Vagina (tissue), 2 donors: ENCODE data around the gene SDR9C7. TPM values are rescaled to one million over a fixed set of nuclear protein-coding genes. Genes with fewer than 3 reads are reported as not detected.
"Not testable (repeated sequence)": the region's sequence is repeated elsewhere in the genome, so short reads cannot be mapped to it uniquely, and the experiment has no call there.

Source experiments
- DNase-seq, 2 donors: peaks; one replicate each; pipeline ENCODE4 v3.0.0-alpha.2; 2017; ENCODE audit errors: extremely low spot score in 2 of 2
- H3K27ac ChIP-seq: fragments of 200-600 bp; sonication (generic); one replicate; pipeline ENCODE4 v1.5.1; 2019
- H3K27me3 ChIP-seq: fragments of 200-600 bp; sonication (generic); one replicate; pipeline ENCODE4 v1.5.1; 2019
- H3K36me3 ChIP-seq, 2 donors: fragments of 200-600 bp; sonication (generic); one replicate each; pipeline ENCODE4 v1.5.1; 2017 to 2019
- H3K4me1 ChIP-seq: fragments of 200-600 bp; sonication (generic); one replicate; pipeline ENCODE4 v1.5.1; 2019
- H3K4me3 ChIP-seq, 2 donors: fragments of 200-600 bp; sonication (generic); 1 replicate in 1 of 2; 2 replicates in 1 of 2; pipeline ENCODE4 v1.5.1; 2016 to 2019
- H3K9me3 ChIP-seq: fragments of 200-600 bp; sonication (generic); one replicate; pipeline ENCODE4 v1.5.1; 2019
- CTCF ChIP-seq, 3 experiments: fragments of 450-650 bp in 2 of 3; fragments of 200-600 bp in 1 of 3; sonication (generic) in 1 of 3; IDR thresholded peaks; one replicate each; pipeline ENCODE4 v1.5.1; 2017 to 2019; ENCODE audit warnings: antibody characterized with exemption in 3 of 3, mild to moderate bottlenecking in 2 of 3, moderate library complexity in 2 of 3
- POLR2A ChIP-seq, 2 donors: fragments of 450-650 bp; IDR thresholded peaks; one replicate each; pipeline ENCODE4 v1.6.1; 2017; ENCODE audit warnings: antibody characterized with exemption in 2 of 2, mild to moderate bottlenecking in 2 of 2, moderate library complexity in 2 of 2
- POLR2AphosphoS5 ChIP-seq, 2 donors: sonication (generic); formaldehyde crosslinking; IDR thresholded peaks; one replicate each; pipeline ENCODE4 v1.9.0; 2017; ENCODE audit warnings: antibody characterized with exemption in 2 of 2, mild to moderate bottlenecking in 2 of 2, low read depth in 1 of 2; ENCODE audit not compliant: insufficient read depth in 1 of 2
- intact Hi-C: fragments of 100-400 bp; cut with DNase I; formaldehyde crosslinking; loops from one replicate; pipeline ENCODE4 v1.15.1; 2023
- total RNA-seq: library from RNA; depleted of rRNA; stranded (reverse); fragments of >200 nt; gene quantifications from one replicate; pipeline ENCODE4 v1.2.3, GENCODE V29; 2016

SDR9C7 gene
- total RNA-seq, 1 donor from 2014 or later = 11.0 TPM

GRCh38 chr12:56916296-56916995 is 17.8 kb downstream of the SDR9C7 start:
- H3K27me3 ChIP-seq = no peaks in the 10 kb centered on the region
- H3K4me1 ChIP-seq = no peaks in the 10 kb centered on the region
- no peak overlapping the region for H3K27ac ChIP-seq
- no peaks in the 10 kb centered on the region for H3K9me3 ChIP-seq
- H3K36me3 ChIP-seq = no peaks in the 10 kb centered on the region
- TF ChIP-seq POLR2AphosphoS5 (IDR thresholded peaks at IDR 0.05; ENCODE audit: insufficient read depth in 1 of 2, low read depth in 1 of 2) (no peak), CTCF (IDR thresholded peaks at IDR 0.05) (no peak), POLR2A (IDR thresholded peaks at IDR 0.05) (no peak)
- intact Hi-C loops = no loop called here
- DNase-seq = no peak
- no peak overlapping the region for H3K4me3 ChIP-seq

- Histone ChIP-seq H3K36me3 (no peaks in the 10 kb centered on the region), H3K27me3 (no peaks in the 10 kb centered on the region), H3K4me3 (no peak overlapping the region), H3K27ac (no peak overlapping the region), H3K4me1 (no peaks in the 10 kb centered on the region), H3K9me3 (no peaks in the 10 kb centered on the region)
- no peak for TF ChIP-seq POLR2AphosphoS5 (IDR thresholded peaks at IDR 0.05; ENCODE audit: insufficient read depth in 1 of 2, low read depth in 1 of 2)
- TF ChIP-seq CTCF (IDR thresholded peaks at IDR 0.05) = no peak
- no peak for TF ChIP-seq POLR2A (IDR thresholded peaks at IDR 0.05)
- DNase-seq = no peak
- intact Hi-C loops = no loop called here
Measured at GRCh38 chr12:56914724-56915123, 19.5 kb downstream of the SDR9C7 start.

- Histone ChIP-seq H3K4me3 (no peak overlapping the region), H3K36me3 (no peaks in the 10 kb centered on the region), H3K27me3 (no peaks in the 10 kb centered on the region), H3K27ac (no peak overlapping the region), H3K9me3 (peaks cover 3% of the 10 kb centered on the region), H3K4me1 (no peaks in the 10 kb centered on the region)
- TF ChIP-seq POLR2A (IDR thresholded peaks at IDR 0.05) (no peak), CTCF (IDR thresholded peaks at IDR 0.05) (no peak), POLR2AphosphoS5 (IDR thresholded peaks at IDR 0.05; ENCODE audit: insufficient read depth in 1 of 2, low read depth in 1 of 2) (no peak)
- DNase-seq = no peak
- intact Hi-C loops = no loop called here
Measured at GRCh38 chr12:56914256-56914655, 20.0 kb downstream of the SDR9C7 start.

GRCh38 chr12:56909403-56909802 is 24.8 kb downstream of the SDR9C7 start:
- H3K27me3 ChIP-seq, H3K36me3 ChIP-seq, H3K27ac ChIP-seq, H3K4me1 ChIP-seq, H3K9me3 ChIP-seq, DNase-seq, H3K4me3 ChIP-seq, intact Hi-C loops: not testable (repeated sequence)

GRCh38 chr12:56908136-56908535 is 26.1 kb downstream of the SDR9C7 start:
- DNase-seq = no peak
- H3K36me3 ChIP-seq = no peaks in the 10 kb centered on the region
- TF ChIP-seq POLR2AphosphoS5 (IDR thresholded peaks at IDR 0.05; ENCODE audit: insufficient read depth in 1 of 2, low read depth in 1 of 2) = no peak
- TF ChIP-seq CTCF (IDR thresholded peaks at IDR 0.05) = no peak
- no peak for TF ChIP-seq POLR2A (IDR thresholded peaks at IDR 0.05)
- H3K4me1 ChIP-seq = no peaks in the 10 kb centered on the region
- H3K9me3 ChIP-seq = peaks cover 5% of the 10 kb centered on the region
- no peak overlapping the region for H3K4me3 ChIP-seq
- intact Hi-C loops = no loop called here
- H3K27ac ChIP-seq = no peak overlapping the region
- H3K27me3 ChIP-seq = no peaks in the 10 kb centered on the region
